HepG2 (cell line): ENCODE results near the gene TMEM151A.

Experiments used
- ZNF670 ChIP-seq: sonication (generic); formaldehyde crosslinking; IDR thresholded peaks from 2 replicates; pipeline ENCODE4 v1.8.0; 2022; ENCODE audit warnings: mild to moderate bottlenecking, missing genetic modification reagents, borderline replicate concordance
- ZNF780A ChIP-seq: sonication (generic); formaldehyde crosslinking; IDR thresholded peaks from 2 replicates; pipeline ENCODE4 v1.8.0; 2022; ENCODE audit warnings: mild to moderate bottlenecking, missing genetic modification reagents, moderate library complexity
- TF ChIP-seq, protein P1 (sequence below): sonication (generic); formaldehyde crosslinking; IDR thresholded peaks from 2 replicates; pipeline ENCODE4 v1.5.0; 2020; ENCODE audit warnings: mild to moderate bottlenecking, low read depth, missing genetic modification reagents, borderline replicate concordance
- TF ChIP-seq, protein P2 (sequence below): sonication (generic); formaldehyde crosslinking; IDR thresholded peaks from 2 replicates; pipeline ENCODE4 v1.5.0; 2020; ENCODE audit warnings: mild to moderate bottlenecking, missing genetic modification reagents, moderate library complexity
- TF ChIP-seq, protein P3 (sequence below): IDR thresholded peaks from 2 replicates; pipeline ENCODE4 v1.6.1; 2016; ENCODE audit warnings: low read depth

DNA sequence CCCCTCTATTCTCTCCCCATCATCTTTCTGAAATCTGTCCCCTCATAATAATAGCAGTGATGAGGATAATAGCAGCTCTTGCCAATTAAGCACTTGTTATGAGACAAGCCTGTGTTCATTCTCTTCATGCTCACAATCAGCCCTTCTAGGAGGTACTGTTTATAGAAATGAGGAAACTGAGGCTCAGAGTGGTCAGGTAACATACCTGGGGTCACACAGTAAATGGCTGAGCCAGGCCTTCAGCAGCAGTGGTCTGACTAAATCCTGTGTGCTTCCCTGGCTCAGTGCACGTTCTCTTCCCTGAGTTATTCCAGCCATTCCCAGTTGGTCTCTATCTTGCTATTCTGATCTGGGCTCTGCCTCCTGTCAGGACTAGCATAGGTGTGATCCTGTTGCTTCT is 17.5 kb upstream of the TMEM151A start:
- no peak for TF ChIP-seq ZNF780A (CRISPR knock-in tag)
- TF ChIP-seq, protein P1, sequence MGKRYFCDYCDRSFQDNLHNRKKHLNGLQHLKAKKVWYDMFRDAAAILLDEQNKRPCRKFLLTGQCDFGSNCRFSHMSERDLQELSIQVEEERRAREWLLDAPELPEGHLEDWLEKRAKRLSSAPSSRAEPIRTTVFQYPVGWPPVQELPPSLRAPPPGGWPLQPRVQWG (CRISPR knock-in tag), result no peak
- TF ChIP-seq, protein P2, sequence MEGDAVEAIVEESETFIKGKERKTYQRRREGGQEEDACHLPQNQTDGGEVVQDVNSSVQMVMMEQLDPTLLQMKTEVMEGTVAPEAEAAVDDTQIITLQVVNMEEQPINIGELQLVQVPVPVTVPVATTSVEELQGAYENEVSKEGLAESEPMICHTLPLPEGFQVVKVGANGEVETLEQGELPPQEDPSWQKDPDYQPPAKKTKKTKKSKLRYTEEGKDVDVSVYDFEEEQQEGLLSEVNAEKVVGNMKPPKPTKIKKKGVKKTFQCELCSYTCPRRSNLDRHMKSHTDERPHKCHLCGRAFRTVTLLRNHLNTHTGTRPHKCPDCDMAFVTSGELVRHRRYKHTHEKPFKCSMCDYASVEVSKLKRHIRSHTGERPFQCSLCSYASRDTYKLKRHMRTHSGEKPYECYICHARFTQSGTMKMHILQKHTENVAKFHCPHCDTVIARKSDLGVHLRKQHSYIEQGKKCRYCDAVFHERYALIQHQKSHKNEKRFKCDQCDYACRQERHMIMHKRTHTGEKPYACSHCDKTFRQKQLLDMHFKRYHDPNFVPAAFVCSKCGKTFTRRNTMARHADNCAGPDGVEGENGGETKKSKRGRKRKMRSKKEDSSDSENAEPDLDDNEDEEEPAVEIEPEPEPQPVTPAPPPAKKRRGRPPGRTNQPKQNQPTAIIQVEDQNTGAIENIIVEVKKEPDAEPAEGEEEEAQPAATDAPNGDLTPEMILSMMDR (CRISPR knock-in tag), result no peak
- TF ChIP-seq, protein P3, sequence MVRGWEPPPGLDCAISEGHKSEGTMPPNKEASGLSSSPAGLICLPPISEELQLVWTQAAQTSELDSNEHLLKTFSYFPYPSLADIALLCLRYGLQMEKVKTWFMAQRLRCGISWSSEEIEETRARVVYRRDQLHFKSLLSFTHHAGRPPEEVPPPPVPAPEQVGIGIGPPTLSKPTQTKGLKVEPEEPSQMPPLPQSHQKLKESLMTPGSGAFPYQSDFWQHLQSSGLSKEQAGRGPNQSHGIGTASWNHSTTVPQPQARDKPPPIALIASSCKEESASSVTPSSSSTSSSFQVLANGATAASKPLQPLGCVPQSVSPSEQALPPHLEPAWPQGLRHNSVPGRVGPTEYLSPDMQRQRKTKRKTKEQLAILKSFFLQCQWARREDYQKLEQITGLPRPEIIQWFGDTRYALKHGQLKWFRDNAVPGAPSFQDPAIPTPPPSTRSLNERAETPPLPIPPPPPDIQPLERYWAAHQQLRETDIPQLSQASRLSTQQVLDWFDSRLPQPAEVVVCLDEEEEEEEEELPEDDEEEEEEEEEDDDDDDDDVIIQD (CRISPR knock-in tag), result no peak
- no peak for TF ChIP-seq ZNF670 (CRISPR knock-in tag)
